ELF-1 (cell line): ENCODE results near the gene ARL14.
"Not testable (repeated sequence)": the region's sequence is repeated elsewhere in the genome, so short reads cannot be mapped to it uniquely, and the experiment has no call there.

Experiments used
- DNase-seq: peaks from one replicate; pipeline ENCODE4 v3.0.0-alpha.2; 2016; ENCODE audit warnings: low read depth, low spot score

Gene ARL14

DNA sequence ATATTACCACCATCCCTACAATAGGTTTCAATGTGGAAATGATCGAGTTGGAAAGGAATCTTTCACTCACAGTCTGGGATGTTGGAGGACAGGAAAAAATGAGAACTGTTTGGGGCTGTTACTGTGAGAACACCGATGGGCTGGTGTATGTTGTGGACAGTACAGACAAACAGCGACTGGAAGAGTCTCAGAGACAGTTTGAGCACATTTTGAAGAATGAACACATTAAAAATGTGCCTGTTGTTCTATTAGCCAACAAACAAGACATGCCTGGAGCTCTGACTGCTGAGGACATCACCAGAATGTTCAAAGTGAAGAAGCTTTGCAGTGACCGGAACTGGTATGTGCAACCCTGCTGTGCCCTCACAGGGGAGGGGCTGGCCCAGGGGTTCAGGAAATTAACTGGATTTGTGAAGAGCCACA lies 510 bp downstream of the ARL14 start:
- peak; percentile 22 for DNase-seq

DNA sequence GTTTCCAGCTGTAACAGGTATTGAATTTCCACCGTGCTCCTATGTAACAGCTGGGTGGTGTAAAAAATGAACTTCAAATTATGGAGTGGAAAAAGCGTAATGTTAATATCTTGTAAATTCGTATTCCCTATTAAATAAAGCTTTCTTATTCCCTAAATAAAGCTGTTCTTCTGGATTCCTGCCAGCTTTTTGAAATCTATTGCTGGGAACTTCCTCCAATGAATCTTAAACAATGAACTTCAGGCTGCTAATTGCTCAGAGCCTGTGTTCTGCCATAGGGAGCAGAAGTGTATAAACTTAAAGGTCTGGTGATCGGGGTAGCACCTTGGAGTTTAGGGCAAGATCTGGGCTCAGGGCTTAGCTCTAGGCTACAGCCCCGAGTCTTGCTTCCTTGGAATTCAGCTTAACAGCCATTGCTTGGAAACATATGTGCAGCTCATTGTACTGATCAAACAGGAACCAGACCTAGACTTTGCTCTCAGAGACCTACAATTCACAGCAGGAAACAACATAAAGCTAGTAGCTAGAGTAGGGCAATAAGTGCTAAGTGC lies 1.4 kb downstream of the ARL14 start:
- peak; percentile 23 for DNase-seq

DNA sequence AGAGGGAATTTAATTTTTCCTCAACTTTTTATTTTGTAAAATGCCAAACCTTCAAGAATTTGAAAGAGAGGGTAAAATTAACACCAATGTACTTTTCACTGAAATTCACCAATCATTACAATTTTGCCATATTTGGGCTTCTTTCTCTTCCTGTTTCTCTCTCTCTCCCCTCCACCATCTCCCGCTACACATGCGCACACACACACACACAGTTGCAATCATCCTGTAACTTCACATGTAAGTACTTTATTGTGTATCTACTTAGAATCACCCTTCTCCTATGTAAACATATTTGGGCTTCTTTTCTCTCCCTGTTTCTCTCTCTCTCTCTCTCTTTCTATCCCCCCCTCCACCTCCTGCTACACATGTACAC lies 7.4 kb downstream of the ARL14 start:
- DNase-seq: no peak

DNA sequence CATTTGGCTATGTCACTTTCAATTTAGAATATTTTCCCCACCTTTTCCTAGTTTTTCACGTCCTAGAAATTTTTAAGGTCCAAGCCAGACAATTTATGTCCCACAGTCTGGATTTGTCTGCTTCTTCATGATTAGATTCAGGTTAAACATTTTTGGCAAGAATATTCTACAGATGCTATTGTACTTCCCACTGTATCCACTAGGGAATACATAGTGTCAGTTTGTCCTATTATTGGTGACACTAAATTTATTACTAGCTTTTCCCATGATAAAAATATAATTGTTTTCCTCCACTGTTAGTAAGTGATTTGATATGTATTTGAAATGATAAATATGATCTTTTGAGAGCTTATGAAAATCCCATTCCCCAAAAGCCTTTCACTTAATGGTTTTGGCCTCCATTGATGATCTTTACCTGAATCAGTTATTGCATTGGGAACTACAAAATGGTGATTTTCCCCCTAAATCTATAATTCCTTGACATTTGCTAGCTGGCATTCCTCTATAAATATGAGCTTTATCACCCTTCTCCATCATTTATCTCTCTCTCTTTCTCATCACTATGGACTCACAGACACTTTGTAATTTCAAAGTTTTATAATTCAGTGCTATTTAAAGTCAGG lies 8.3 kb downstream of the ARL14 start:
- no peak for DNase-seq

DNA sequence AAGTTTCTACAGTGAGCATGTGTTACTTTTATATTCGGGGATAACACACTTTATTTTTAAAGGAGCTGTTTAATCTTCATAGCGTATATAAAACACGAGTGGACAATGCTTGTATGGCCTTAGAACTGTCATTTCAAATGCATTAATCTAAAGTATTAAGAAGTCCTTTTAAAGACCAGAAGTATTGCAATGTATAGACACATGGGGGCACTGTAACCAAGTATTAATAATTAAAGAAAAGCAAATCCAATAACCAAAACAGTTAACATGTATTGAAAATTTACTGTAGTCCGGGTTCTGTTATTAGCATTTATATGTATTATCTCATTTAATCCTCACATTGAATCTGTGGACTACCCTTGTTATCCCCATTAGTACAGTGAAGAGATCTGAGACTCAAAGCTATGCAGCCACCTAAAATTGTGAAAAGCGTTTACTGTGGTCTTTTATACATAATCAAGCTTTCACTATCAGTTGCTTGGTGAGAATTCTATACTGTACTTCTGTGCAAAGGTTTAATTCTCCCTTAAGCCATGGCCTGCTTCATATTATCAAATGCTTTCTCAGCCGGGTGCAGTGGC lies 10.1 kb downstream of the ARL14 start:
- DNase-seq: no peak

DNA sequence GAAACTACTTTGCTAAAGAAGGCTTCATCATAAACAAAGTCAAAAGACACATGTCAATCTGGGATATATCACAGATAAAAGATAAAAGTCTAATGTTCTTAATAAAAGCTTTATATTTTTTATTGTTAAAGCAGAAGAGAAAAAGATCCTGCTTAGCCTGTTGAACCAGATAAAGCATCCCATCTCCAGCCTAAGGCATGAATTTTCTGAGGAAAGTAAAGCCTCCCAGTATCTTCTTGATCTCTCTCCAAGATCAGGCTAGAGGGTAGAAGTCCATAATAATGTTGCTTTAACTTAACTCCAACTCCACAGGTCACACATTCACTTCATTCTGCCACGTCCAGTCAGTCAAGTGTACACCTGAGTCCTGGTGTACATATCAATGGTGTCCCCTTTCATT lies 14.2 kb downstream of the ARL14 start:
- DNase-seq: no peak

DNA sequence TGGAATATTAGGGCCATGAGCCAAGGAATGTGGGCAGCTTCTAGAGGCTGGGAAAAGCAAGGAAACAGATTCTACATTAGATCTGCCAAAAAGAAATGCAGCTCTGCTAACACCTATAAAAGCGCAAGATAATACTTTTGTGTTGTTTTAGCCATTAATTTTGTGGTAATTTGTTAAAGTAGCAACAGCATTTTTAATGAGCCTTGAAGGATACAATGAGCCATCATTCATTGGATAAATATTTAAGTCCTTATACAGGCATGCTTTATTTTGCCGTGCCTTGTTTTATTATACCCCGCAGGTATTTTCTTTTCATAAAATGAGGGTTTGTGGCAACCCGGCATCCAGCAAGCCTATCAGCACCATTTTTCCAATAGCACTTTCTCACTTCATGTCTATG lies 15.0 kb downstream of the ARL14 start:
- no peak for DNase-seq

DNA sequence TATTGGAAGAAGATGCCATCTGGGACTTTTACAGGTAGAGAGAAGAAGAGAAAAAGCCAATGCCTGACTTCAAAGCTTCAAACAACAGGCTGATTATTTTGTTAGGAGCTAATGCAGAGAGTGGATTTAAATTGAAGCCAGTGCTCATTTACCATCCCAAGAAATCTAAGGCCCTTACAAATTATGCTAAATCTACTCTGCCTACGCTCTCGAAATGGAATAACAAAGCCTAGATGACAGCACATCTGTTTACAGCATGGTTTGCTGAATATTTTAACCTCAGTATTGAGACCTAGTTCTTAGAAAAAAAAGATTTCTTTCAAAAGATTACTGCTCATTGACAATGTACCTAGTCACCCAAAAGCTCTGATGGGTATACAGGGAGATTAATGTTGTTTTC lies 16.2 kb downstream of the ARL14 start:
- DNase-seq: no peak

DNA sequence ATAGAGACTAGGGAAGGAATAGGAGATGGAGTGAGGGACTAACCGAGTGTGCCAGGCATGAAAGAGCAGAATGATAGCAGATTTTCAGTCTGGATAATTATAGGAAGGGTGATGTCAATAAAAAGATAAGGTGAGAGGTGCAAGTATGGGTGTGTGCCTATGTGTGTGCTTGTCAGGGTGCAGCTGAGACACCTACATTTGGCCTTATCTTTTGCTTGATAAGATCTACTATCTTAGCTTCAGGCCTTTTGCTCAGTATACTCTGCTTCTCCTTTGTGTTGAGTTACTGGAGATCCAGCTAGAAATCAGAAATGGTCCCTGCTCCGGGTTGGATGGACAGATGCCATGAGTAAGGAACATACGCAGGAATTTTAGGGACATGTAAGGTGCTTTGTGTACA lies 17.4 kb downstream of the ARL14 start:
- DNase-seq: no peak

DNA sequence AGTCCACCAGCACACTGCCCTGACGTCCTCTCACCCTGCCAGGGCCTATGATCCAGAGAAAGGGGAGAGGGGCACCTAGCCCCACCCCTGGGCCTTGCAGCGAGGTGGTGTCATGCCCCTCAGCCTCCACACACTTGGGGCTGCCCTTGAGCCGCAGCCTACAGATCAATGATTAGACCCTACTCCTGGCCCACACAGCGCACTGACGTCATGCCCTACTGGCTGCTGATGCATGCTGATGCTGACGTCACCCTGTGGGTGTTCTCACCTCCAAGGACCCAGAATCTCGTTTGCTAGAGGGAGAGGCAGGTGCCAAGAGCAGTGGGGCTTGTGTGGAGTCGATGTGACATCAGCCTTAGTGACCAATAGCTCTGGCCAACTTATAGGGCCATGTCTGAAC lies 18.0 kb downstream of the ARL14 start:
- DNase-seq: no peak

DNA sequence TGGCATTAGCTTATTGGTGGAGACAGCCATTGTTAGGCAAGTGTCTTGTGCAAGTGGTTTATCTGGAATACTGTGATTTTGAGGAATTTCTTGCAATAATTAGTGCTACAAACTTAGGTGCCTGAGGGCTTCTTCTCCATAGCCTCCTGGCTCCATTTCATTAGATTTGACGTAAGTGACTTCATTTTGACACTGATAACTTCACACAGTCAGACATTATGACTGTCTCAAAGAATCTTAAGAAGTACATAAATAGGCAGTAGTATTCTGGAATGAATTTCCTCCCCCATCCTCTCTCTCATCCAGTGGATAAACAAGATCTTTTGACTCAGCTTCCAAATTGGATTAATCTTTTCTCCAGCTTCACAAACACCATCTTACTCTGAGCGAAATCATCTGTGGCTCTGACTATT lies 19.0 kb downstream of the ARL14 start:
- no peak for DNase-seq

DNA sequence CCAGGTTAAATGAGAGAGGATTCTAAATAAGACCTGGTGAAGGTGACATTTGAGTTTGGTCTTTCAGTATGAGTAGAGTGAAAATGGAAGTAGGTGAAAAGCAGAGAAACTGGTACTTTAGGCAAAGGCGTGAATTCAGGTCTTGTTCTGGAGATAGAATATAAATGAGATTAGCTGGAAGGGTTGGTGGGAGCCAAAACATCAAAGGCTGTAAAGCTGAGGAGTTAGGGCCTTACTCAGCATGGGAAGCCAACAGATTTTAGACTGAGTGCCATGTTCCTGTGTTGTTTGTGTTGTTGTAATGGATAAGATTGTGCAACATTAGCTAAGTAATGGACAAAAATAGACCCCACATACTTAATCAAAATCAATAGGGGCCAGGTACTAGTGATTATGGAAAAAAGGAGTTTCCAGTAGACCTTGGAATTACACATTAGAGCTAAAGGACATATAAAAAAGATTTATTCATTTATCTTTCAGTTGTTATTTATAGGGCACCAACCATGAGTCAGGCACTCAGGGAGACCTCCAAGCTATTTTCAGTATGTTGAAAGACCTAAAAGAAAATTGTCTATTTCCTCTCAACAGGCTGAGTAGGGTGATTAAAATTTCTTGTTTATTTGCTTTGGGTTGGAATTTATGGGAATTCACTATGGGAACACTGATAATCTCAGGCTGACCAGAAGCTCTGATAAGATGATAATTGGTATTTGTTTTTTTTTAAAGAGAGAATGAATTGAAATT lies 20.8 kb downstream of the ARL14 start:
- no peak for DNase-seq

DNA sequence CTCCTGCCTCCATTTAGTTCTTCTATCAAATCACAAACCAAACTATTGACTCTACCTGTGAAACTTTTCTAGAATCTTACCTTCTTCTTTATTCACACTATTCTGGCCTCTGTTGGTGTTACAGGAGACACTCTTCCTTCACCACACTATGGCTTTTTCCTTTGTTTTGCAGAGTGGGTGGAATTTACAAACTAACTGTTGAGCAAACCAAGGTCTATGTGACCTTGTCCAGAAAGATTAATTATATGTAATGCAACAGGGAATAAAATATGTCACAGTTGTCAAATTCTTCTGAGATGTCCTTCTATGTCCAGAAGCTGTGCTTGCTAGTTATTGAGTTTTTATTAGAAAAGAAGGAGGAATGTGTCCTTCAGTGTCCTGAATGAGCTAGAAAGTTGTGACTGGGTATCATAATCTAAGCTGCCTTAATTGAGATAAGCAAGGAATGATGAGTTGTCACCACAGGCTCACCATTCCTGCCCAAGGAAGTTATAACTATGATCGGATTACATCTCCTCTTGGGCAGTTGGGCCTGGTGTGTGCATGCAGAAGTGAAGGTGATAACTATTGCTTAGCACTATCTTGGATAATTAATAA lies 21.7 kb downstream of the ARL14 start:
- DNase-seq: no peak

DNA sequence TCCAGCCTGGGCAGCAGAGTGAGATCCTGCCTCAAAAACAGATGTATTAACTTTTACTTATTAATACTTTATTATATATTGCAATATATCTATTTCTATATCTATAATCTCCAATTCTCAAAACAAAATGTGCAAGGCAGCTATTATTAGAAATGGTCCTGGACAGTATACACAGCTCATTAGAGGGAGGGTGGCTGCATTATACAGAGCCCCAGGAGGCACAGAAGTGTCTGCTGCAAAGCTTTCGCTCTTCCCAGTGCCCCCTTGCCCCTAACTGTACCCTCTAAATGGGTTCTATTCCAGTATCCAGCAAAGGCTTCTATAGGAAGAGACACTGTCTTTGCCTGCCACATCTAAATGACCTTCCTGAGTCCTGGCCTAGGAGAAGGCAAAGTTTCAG lies 24.5 kb downstream of the ARL14 start:
- DNase-seq: no peak

DNA sequence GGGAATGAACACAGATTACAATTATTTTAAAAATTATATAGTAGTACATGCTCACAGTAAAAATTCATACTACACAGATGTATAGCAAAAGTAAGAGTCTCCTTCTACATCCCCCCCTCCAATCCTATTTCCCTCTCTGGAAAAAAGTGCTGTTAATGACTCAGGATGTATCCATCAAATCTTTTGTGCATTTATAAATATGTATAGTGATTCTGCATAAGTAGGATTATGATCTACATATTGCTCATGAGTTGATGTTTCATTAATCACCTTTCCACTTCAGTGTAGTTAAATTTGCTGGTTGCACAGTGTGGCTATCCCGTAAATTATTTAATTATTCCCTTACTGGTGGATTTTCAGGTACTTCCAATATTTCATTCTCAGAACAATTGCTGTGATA lies 25.3 kb downstream of the ARL14 start:
- DNase-seq: no peak

DNA sequence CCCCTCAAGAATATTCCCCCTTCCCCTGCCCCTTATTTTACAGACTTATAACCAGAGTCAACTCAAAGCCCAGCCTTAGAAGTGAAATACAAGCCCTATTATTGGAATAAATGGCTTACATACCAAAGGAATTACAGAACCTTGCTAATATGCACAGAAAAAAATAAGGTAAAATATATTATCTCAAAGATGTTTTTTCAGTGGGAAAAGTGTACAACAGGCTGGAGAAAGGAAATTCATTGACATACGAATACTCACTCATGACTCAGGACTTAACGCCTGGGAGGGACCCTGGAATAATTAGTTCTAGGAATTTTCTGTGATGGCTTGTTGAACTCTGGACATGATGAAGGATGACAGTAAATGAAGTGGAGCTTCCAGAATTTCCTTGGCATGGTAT lies 27.0 kb downstream of the ARL14 start:
- no peak for DNase-seq

DNA sequence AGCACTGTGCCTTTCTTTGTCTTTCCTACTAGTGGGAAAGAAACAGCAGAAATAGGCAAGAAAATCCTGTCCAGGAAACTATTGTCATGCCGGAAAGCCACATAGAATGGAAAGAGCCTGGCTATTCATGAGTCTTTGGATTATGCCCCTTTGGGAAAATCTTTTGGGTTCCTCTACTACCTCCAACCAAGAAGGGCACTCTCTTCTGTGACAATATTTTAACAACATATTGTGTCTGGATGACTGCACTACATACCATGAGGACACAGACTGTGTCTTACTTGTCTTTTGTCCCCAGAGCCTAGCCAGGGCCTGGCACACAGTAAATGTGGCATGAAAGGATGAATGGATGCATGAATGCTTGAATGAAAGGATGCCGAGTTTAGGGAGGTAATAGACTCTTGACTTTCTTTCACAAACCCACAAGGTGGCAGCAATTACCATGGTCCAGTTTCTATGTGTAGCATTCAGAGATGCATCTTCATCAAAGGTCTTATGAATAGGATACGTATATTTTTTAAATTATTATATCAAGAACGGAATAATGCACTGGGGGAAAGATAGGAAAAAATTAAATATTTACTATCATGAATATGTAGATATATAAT lies 30.3 kb downstream of the ARL14 start:
- no peak for DNase-seq

DNA sequence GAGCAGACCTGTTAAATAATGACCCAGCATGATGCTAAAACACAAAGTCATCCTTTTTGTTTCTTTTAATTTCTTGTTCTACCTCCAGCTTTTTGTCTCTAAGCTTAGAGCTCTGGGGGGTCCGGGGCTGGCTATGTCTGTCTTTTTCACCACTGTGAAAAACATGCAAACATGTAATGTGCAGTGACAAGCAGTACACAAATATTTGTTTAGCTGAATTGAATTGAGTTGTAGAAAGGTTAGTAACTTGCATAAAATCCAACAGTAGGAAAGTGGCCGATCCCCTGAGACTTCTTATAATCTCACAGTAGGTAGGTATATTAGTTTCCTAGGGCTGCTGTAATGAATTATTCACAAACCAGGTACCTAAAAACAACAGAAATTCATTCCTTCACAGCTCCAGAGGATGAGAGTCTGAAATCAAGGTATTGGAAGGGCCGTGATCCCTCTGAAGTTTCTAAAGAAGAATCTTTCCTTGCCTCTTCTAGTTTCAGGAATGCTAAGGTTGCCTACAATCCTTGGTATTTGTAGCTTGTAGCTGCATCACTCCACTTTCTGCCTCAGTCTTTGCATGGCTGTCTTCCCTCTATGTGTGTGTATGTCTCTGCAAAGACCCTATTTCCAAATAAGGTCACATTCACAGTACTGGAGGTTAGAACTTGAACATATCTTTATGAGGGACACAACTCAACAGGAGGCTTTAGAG lies 32.7 kb downstream of the ARL14 start:
- no peak for DNase-seq

DNA sequence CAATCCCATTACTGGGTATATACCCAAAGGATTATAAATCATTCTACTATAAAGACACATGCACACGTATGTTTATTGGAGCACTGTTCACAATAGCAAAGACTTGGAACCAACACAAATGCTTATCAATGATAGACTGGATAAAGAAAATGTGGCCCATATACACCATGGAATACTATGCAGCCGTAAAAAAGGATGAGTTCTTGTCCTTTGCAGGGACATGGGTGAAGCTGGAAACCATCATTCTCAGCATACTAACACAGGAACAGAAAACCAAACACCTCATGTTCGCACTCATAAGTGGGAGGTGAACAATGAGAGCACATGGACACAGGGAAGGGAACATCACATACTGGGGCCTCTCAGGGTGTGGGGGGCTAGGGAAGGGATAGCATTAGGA lies 36.2 kb downstream of the ARL14 start:
- DNase-seq: not testable (repeated sequence)

DNA sequence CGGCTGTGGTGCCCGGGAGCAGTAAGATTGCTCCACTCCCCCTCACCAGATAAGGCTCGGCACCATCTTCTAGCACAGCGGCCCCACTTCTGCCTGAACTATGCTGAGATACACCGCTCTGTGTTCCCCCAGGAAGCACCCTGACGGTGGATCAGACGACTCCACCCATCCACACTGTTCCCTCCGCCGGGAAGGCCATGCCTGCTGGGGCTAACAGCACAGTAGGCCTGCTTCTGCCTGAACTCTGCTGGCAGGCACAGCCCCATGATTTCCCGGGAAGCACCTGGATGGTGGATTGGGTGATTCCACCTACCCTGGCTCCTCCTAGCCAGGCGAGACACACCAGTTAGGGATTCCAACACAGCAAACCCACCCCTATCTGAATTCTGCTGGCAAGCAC lies 42.8 kb downstream of the ARL14 start:
- DNase-seq: no peak

DNA sequence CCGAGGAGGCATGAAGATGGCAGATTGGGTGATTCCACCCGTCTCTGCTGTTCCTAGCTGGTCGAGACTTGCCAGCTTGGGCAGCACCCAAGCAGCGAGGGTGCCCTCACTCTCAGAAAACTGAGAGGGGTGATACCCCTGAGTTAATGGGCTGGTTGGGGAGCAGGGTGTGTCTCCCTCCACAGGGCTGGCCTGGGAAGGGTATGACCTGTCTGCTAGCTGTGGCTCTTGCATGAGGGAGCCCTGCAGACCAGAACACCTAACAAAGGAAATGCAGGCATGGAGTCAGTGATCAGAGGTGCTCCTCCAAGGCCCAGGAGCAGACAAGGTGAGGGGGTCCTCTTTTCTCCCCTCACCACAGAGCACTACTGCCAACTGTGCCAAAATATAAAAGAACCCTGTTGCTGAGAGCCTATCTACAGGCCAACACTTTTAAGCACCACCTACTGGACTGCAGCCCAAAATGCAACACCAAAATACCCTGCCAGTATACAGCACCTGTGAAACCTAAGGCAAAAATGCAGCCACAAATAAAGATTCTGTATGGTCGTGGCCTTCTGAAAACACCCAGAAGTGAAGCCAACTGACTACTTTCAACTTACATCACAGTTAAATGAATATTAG lies 43.3 kb downstream of the ARL14 start:
- peak; percentile 27 for DNase-seq
